Ishikawa (cell line): ENCODE data around the gene TMEFF2.

Experiments used
- CEBPB ChIP-seq: IDR thresholded peaks from 2 replicates; pipeline ENCODE4 v1.6.1; 2012
- CREB1 ChIP-seq: IDR thresholded peaks from 2 replicates; pipeline ENCODE4 v1.6.1; 2012; ENCODE audit warnings: low read depth
- EGR1 ChIP-seq: IDR thresholded peaks from 2 replicates; pipeline ENCODE4 v1.6.1; 2012
- EP300 ChIP-seq: IDR thresholded peaks from 2 replicates; pipeline ENCODE4 v1.6.1; 2012; ENCODE audit warnings: borderline replicate concordance
- FOXM1 ChIP-seq: IDR thresholded peaks from 2 replicates; pipeline ENCODE4 v1.6.1; 2012; ENCODE audit warnings: low read depth, borderline replicate concordance
- NFIC ChIP-seq: IDR thresholded peaks from 2 replicates; pipeline ENCODE4 v1.6.1; 2012
- RAD21 ChIP-seq: IDR thresholded peaks from 2 replicates; pipeline ENCODE4 v1.6.1; 2012; ENCODE audit warnings: low read depth
- REST ChIP-seq: IDR thresholded peaks from 2 replicates; pipeline ENCODE4 v1.6.1; 2012; ENCODE audit warnings: low read depth, mild to moderate bottlenecking
- TAF1 ChIP-seq: IDR thresholded peaks from 2 replicates; pipeline ENCODE4 v1.6.1; 2012; ENCODE audit warnings: low read depth, mild to moderate bottlenecking
- TCF12 ChIP-seq: IDR thresholded peaks from 2 replicates; pipeline ENCODE4 v1.6.1; 2012; ENCODE audit warnings: low read depth
- TEAD4 ChIP-seq: IDR thresholded peaks from 2 replicates; pipeline ENCODE4 v1.6.1; 2012
- YY1 ChIP-seq: IDR thresholded peaks from 2 replicates; pipeline ENCODE4 v1.6.1; 2012; ENCODE audit warnings: low read depth
- ZBTB7A ChIP-seq: IDR thresholded peaks from 2 replicates; pipeline ENCODE4 v1.6.1; 2012; ENCODE audit warnings: low read depth
- TF ChIP-seq, protein P1 (sequence below): IDR thresholded peaks from 2 replicates; pipeline ENCODE4 v1.6.1; 2012
- TF ChIP-seq, protein P2 (sequence below): IDR thresholded peaks from 2 replicates; pipeline ENCODE4 v1.6.1; 2012

Gene TMEFF2

GRCh38 chr2:192216336-192216735, 21.6 kb upstream of the TMEFF2 start:
- TF ChIP-seq EP300 (no peak), EGR1 (no peak), TAF1 (no peak), CEBPB (no peak), TEAD4 (no peak), ZBTB7A (no peak), YY1 (no peak)
- TF ChIP-seq, protein P1, sequence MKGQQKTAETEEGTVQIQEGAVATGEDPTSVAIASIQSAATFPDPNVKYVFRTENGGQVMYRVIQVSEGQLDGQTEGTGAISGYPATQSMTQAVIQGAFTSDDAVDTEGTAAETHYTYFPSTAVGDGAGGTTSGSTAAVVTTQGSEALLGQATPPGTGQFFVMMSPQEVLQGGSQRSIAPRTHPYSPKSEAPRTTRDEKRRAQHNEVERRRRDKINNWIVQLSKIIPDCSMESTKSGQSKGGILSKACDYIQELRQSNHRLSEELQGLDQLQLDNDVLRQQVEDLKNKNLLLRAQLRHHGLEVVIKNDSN = no peak
- TF ChIP-seq, protein P2, sequence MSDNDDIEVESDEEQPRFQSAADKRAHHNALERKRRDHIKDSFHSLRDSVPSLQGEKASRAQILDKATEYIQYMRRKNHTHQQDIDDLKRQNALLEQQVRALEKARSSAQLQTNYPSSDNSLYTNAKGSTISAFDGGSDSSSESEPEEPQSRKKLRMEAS = no peak

GRCh38 chr2:192215096-192215877, 20.6 kb upstream of the TMEFF2 start:
- TF ChIP-seq RAD21 (no peak), EP300 (no peak), FOXM1 (no peak), ZBTB7A (no peak), REST (no peak), NFIC (no peak), TCF12 (no peak), EGR1 (no peak), CEBPB (no peak), TAF1 (no peak), CREB1 (no peak), TEAD4 (no peak), YY1 (no peak)
- TF ChIP-seq, protein P1 = no peak
- TF ChIP-seq, protein P2 = no peak

DNA sequence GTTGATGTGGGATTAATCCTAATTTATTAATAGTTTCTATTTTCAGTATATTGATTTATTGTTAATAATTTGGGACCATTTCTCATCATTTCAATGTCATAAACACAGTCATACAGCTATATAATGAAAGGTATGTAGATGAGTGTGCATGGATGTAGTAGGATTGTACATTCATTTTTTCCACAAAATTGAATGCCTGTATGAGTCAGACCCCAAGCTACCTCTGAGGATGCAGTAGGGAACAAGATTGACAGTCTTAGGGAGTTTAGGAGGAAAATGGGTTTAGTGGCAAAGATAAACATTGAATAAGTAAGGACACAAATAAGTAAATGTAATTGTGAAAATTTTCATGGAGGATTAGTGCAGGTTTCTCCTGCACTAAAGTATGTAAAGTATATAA, 14.1 kb upstream of the TMEFF2 start:
- no peak for TF ChIP-seq CEBPB
- no peak for TF ChIP-seq FOXM1
- no peak for TF ChIP-seq TCF12
- TF ChIP-seq, protein P1 = no peak
- TF ChIP-seq RAD21 = no peak
- no peak for TF ChIP-seq ZBTB7A

DNA sequence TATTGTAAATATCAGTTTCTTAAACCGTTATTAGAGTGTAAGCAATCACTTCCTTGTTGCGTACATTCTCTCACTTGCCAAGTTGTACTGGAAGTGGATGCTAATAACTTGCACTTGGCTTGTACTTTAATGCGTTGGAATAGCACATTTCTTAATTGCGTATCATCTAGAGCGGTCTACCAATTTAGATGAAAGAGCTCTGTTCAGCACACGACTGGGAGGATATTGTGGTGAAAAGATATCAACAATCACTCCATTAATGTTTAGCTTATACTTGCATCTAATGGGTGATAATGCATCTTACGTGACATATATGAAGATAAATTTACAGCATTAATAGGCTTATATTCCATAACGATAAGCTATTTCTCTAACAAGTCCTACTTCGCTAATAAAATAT, 11.7 kb upstream of the TMEFF2 start:
- TF ChIP-seq FOXM1 (no peak), EGR1 (no peak), REST (no peak)

DNA sequence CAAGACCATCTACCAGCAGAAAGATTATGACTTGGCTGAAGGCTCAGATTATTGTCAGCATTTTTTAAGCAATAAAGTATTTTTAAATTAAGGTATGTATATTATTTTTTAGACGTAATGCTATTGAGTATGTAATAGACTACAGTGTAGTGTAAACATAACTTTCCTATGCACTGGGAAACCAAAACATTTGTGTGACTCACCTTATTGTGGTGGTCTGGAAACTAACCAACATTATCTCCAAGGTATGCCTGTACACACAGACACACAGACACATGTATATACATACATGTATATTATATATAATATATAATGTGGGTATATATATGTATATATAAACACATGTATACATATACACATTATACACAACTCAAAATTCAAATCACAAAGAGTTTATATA, 9.1 kb upstream of the TMEFF2 start:
- TF ChIP-seq TAF1 = no peak

- TF ChIP-seq CREB1 = no peak
- no peak for TF ChIP-seq REST
- no peak for TF ChIP-seq RAD21
- no peak for TF ChIP-seq YY1
- no peak for TF ChIP-seq ZBTB7A
- TF ChIP-seq FOXM1 = no peak
- TF ChIP-seq, protein P2 = no peak
- no peak for TF ChIP-seq EP300
- TF ChIP-seq TEAD4 = no peak
- TF ChIP-seq, protein P1 = no peak
These were observed 7.6 kb upstream of the TMEFF2 start for GRCh38 chr2:192202373-192202772.
